SIG-M5 (cell line): ENCODE results near the gene JAGN1.
A peak's percentile ranks its signal among the peaks of the same experiment; 100 is the strongest.
"Not testable (repeated sequence)": the region's sequence is repeated elsewhere in the genome, so short reads cannot be mapped to it uniquely, and the experiment has no call there.

Experiments
- DNase-seq: peaks from one replicate; lab custom pipeline; 2025; lab: John Stamatoyannopoulos, UW

Gene JAGN1

DNA sequence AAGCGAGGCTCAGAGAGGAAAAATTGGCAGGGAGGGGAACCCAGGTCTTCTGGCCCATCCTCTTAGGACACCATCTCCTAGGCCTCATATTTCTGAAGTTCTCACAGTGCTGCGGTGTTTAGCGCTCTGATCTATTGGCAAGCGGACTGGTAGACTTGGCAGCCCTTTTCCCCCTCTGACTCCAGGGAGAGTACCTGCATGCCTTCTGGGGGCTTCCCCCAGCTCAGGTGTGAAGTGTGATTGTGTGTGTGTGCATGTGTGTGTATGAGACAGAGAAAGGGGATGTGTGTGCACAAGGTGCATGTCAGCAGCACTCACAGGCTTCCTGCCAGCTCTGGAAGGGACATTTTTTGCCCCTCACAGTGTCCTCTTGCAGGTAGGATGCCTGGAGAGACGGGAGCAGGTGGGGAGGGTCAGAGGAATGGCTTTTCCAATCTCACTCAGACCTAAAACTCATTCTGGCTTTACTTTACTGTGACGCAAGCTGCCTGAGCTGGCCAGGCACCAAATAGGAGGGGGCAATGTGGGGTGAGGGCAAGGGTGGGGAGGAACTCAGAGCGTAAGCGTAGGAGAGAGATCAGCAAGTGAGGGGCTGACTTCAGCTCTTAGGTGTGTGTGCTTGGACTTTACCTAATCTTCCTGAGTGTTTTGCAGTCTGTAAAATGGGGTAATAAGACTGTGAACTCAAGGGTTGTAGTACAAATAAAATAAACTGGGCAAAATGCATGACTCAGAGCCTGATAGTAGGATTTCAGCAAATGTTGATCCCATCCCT, 8.2 kb downstream of the JAGN1 start:
- DNase-seq = no peak

DNA sequence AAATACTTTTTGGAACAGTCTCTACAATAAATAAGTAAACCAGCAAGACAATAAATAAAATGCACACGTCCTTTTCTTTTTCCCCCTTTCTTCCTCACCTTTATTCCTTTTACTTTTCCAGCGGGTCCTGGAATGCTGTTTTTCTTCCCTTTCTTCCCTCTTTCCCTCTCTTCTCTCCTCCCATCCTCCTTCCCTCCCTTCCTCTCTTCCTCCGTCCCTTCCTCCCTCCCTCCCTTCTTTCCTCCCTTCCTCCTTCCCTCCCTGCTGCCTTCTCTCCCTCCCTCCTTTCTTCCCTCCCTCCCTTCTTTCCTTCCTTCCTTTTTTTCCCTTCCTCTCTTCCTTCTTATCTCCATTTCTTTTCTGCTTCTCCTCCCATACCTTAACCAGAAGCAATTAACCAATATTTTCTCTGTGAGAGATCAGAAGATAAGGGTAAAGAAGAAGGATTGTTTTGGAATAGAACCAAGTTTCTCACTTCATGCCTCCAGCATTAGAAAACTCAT, 8.9 kb downstream of the JAGN1 start:
- no peak for DNase-seq

DNA sequence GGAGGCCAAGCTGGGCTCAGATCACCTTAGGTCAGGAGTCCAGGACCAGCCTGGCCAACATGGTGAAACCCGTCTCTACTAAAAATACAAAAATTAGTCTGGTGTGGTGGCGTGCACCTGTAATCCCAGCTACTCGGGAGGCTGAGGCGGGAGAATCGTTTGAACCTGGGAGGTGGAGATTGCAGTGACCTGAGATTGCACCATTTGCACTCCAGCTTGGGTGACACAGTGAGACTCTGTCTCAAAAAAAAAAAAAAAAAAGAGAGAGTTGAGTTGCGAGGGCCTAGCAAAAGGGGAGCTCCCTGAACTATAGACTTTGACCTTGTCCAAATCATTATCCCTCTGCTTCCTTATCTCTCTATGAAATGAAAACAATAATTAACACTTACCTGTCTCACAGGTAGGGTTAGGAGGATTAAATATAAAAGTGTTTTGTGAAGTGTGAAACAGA, 10.6 kb downstream of the JAGN1 start:
- DNase-seq = not testable (repeated sequence)

DNA sequence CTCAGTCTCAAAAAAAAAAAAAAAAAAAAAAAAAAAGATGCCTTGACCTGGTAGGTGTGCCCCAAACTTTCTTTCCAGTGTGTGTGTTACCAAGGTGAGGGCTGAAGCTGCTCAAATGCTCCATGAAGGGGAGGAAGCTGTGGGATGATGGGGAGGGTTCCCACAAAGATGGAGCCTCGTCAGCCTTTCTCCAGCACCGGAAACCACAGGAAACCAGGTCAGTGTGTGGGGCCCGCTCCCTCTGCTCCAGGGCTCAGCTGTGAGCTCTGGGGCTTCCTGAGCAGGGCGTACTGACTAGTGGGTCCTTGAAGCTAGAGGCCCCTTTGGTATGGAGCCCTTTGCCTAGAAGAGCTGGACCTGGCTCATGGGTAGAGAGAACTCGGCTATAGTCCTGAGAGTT, 11.6 kb downstream of the JAGN1 start:
- no peak for DNase-seq

DNA sequence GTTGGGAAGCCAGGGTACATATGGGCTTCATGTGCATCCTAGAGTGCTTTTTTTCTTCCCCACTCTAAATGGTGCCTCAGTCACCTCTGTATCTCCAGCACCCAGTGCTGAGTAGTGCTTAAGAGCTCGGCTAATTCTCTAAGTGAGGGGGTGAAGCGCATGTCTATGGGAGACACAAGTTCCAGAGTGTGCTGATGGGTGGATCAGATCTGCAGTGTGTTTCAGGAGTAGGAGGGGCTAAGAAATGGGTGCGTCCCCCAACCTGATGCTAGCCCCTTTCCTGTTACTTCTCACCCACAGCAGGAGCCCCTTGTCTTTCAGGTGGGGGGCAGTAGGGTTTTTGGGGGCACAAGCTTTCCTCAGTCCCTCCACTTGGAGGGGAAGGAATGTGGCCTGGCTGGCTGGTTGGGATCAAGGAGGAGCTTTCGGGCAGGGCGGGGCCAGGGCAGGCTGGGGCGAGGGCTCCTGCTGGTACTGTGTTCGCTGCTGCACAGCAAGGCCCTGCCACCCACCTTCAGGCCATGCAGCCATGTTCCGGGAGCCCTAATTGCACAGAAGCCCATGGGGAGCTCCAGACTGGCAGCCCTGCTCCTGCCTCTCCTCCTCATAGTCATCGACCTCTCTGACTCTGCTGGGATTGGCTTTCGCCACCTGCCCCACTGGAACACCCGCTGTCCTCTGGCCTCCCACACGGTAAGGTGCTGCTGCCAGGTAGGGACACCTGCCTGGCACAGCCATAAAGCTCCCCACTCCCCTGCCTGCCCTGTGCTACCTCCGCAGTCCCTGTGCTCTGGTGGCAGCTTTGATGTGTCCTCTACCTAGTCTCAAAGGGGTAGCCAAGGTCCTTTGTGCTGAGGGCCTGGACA, 12.2 kb downstream of the JAGN1 start, which contains the start of gene IL17RE:
IL17RE (plus strand) TSS at position 477 of the 866 bp plus-strand sequence; CDS start at position 562, 85 bp downstream.
- DNase-seq = no peak

DNA sequence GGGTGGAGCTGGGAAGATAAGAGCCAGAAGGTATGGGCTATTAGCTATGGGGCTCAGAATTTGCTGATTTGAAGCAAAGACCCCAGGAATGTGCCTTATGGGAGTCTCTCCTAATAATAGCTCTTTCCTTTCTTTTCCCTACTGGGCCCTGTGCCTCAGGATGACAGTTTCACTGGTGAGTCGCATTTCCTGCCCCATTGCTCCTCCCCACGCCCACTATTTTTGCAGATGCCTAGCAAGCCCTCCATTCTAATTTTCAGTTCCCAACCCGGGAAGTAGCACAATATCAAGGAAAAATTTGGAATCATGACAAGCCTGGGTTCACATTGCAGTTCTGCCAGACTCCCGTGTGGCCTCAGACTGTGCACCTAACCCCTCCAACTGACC, 12.8 kb downstream of the JAGN1 start:
- no peak for DNase-seq

DNA sequence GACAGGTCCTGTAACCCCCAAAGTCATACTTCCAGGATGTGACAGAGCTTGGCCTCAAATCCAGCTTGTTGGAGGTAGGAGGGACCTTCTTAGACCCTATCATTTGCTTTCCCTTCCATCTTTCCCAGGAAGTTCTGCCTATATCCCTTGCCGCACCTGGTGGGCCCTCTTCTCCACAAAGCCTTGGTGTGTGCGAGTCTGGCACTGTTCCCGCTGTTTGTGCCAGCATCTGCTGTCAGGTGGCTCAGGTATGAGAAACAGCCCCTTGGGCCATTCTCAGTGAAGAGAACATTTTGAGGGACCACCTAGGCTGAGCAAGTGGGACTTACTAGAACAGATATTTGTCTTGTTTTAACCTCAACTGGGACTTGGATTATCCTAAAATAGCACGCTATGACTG, 13.5 kb downstream of the JAGN1 start:
- no peak for DNase-seq

DNA sequence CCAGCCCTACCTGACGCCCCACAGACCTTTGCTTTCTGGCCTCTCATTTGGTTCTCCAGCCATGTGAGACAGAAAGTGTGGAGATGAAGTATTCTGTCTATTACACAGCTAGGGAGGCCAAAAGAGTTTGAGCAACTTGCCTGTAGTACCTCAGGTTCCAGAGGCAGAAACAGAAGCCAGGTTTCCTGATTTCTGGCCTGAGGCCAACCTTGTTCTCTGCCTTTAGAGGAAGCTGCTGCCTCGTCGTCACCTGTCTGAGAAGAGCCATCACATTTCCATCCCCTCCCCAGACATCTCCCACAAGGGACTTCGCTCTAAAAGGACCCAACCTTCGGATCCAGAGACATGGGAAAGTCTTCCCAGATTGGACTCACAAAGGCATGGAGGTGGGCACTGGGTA, 16.1 kb downstream of the JAGN1 start:
- DNase-seq = no peak

DNA sequence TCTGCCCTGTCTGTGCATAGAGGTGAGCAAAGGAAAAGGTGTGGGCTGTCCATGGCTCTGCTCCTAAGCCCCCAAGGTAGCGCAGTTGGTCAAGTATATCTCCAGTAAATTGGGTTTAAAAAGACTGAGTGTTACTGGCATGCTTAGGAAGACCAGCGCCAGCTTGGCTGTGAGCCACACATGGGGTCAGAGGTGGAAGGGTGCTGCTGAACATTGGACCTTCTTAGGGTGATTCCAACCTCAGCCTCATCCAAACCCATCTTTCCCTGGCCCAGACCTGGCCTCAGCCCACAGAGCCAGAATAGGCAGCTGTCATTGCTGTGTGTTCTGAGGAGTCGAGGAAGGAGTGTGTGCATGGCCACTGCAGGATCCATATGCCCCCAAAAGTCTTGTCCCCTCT, 17.9 kb downstream of the JAGN1 start:
- no peak for DNase-seq

DNA sequence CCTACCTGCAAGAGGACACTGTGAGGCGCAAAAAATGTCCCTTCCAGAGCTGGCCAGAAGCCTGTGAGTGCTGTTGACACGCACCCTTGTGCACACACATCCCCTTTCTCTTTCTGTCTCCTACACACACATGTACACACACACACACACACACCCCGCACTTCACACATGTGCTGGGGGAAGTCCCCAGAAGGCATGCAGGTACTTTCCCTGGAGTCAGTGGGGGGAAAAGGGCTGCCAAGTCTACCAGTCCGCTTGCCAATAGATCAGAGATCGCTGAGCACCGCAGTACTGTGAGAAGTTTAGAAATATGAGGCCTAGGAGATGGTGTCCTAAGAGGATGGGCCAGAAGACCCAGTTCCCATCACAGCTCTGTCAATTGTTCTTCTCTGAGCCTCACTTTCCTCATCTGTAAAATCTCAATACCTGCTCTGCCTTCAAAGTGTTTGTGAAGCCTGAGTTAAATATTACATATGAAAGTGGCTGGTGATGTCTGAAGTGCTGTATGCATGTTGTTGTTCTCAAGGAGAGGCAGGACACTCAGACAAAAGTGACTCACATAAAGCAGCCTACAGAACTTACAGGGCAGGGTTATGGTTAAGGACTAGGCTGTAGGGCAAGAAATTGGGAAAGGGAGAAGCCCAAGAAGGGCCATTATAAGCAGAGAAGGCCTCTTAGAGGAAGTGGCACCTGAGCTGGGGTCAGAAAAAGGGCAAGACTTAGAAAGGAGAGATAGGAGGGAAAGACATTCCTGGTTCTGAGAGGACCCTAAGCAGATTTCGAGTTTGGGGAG, 19.0 kb downstream of the JAGN1 start:
- no peak for DNase-seq

DNA sequence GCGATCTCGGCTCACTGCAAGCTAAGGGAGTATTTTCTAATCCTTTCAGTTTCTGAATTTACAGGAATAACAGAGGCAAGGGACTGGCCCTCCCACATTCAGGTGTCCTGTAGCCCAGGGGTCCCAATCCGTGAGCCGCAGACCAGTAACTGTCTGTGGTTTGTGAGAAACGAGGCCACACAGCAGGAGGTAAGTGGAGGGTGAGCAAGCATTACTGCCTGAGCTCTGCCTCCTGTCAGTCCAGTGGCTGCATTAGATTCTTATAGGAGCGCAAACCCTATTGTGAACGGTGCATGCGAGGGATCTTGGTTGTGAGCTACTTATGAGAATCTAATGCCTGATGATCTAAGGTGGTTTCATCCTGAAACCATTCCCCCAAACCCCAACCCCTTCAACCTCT, 21.5 kb downstream of the JAGN1 start:
- DNase-seq = no peak

DNA sequence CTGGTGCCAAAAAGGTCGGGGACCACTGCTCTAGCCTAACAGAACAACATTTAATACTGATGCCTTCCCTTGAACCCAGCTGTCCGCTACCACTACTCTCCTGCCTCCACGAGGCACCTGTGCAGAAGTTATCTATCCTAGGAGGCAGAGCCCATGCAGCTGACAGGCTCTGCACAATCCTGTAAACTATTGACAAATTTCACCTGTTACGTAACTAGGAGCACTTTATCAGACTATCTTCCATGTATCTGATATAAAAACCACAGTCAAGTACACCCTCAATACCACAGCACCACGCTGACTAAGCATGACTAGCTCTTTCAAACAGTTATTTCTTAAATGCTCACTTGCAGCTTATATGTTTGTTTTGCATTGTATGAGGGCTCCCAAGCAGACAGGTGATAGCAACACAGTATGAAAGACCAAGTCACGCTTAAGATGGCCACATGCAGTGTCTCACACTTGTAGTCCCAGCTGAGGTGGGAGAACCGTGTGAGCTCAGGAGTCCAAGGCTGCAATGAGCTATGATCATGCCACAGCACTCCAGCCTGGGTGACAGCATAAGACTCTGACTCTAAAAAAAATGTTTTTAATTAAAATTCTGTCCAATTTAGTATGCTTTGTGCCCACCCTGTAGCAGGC, 22.0 kb downstream of the JAGN1 start:
- DNase-seq = peak; percentile 48

DNA sequence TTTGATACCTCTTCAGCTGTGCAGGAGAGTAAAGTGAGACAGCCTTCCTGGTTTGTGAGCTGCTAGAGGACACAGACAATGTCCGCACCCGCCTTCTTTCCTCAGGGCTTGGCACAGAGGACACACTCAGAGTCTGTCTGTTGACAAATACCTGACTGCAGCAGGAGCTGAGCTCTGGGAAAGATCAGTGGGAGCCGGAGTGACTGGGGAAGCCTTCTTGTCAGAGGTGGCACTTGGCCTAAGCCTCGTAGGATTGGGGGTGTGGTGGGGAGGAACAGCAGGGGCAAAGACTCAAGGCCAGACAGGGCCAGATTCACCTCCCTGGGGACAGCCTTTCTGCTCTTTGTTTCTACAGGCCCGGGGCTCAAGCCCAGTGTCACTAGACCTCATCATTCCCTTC, 23.2 kb downstream of the JAGN1 start:
- no peak for DNase-seq

DNA sequence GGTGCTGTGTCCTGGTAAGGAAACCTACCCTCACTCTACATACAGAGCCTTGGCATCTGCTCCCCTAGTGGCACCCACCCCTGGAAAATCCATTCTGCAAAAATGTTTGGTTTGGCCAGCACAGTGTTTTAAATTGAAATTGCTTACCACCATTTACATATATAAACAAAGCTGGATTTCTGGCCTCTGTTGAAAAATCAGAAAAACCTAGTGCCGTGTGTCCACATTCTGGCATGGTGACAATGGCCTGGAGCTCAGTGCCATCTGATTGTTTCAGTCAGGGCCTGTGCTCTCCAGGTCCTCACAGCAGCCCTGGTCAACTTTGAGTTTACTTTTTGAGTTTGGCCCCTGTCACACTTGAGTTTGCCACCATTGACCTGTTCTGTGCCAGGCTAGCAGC, 23.6 kb downstream of the JAGN1 start:
- DNase-seq = no peak

DNA sequence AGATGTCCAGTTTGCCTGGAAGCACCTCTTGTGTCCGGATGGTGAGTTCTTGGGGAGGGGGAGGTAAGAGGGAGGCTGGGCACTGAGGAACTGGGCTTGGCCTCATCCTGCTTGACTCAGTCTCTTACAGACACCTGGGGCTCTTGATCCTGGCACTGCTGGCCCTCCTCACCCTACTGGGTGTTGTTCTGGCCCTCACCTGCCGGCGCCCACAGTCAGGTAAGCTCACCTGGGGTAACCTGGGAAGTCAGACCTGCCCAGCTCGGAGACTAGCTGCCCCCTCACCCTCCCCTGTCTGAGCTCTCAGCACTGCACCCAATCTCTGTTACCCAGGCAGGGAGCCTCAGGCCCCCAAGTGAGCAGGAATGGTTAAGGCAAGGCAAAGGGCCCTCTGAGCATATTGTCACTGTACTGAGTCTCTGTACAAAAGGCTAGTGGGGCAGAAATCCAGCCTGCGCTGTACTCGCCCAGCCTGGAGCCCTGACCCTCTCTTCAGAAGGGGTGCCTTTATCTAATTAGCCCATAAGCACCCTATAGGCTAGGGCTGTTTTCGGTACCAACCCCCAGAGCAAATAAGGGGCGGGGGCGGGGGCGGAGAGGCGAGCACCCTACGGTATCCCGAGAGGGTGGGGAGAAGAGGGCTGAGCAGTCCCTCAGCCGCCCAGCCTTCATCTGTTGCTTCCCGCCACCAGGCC, 24.3 kb downstream of the JAGN1 start:
- DNase-seq = no peak

DNA sequence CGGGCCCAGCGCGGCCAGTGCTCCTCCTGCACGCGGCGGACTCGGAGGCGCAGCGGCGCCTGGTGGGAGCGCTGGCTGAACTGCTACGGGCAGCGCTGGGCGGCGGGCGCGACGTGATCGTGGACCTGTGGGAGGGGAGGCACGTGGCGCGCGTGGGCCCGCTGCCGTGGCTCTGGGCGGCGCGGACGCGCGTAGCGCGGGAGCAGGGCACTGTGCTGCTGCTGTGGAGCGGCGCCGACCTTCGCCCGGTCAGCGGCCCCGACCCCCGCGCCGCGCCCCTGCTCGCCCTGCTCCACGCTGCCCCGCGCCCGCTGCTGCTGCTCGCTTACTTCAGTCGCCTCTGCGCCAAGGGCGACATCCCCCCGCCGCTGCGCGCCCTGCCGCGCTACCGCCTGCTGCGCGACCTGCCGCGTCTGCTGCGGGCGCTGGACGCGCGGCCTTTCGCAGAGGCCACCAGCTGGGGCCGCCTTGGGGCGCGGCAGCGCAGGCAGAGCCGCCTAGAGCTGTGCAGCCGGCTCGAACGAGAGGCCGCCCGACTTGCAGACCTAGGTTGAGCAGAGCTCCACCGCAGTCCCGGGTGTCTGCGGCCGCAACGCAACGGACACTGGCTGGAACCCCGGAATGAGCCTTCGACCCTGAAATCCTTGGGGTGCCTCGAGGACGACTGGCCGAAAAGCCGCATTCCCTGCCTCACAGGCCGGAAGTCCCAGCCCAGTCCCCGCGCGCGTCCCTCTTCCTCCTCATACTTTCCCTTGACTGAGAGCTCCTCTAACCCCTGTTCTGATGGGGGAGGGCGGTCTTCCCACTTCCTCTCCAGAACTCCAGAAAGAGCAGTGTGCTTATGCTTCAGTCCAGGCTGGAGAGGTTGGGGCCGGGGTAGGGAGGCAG, 25.1 kb downstream of the JAGN1 start:
- no peak for DNase-seq

DNA sequence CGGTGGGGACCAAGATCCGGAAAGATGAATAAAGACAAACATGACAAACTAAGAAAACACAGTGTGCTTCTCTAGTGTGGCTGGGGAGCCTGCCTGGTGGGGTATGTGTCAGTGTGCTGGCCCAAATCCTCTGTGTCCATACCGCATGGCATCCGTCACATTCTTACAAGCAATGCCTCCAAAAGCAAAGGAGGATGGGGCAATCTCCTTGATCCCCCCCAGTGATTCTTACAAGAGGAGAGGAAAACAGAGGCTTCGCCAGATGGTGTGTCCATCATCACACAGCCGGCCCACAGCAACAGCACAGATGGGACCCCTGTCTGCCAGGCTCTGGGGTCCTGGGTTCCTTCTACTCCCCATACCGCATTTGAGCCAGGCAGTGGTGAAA, 25.9 kb downstream of the JAGN1 start:
- no peak for DNase-seq

DNA sequence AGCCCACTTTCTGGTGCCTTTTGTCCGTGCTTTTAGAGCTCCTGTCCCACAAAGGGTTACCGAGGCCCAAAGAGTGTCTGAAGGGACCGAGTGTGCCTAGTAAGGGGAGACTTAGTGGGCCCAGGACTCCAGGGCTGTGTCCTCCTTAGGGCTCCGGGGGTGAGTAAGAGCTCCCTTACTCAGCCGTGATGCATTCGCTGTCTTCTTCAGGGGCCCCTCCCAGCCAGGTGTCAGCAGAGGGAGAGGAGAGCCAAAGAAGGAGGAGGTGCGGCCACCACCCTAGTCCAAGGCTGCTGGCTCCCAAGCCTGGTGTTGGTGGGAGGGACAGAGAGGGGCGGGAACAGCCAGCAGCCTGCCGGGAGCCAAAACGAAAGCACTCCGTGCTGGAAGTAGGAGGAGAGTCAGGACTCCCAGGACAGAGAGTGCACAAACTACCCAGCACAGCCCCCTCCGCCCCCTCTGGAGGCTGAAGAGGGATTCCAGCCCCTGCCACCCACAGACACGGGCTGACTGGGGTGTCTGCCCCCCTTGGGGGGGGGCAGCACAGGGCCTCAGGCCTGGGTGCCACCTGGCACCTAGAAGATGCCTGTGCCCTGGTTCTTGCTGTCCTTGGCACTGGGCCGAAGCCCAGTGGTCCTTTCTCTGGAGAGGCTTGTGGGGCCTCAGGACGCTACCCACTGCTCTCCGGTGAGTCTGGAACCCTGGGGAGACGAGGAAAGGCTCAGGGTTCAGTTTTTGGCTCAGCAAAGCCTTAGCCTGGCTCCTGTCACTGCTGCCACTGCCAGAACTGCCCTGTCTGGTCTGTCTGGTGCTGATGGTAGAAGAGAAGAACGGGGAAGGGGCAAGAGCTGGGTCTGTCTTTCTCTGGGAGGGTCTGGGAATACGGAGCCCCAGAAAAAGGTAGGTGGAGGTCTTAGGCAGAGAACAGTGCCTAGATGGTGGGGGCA, 26.6 kb downstream of the JAGN1 start, which contains the start of gene IL17RC:
IL17RC (plus strand) TSS at position 365 of the 947 bp plus-strand sequence; CDS start at position 583, 218 bp downstream.
- DNase-seq = no peak

DNA sequence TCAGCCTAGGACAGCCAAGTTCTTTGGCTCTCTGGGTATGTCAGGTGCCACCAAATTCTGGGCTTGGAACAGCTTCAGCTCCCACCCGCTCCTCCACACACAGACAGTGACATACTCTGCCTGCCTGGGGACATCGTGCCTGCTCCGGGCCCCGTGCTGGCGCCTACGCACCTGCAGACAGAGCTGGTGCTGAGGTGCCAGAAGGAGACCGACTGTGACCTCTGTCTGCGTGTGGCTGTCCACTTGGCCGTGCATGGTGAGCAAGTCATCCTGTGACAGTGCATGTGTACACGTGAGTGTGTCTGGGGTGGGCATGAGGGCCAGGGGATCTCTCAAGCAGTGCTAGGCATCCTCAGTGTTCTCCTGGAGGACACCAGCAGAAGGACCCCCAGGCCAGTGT, 27.4 kb downstream of the JAGN1 start:
- DNase-seq = no peak
